Kidney epithelial cell (primary cell): ENCODE measurements around the gene ATP5ME. TPM values are rescaled to one million over a fixed set of nuclear protein-coding genes. Genes with fewer than 3 reads are reported as not detected.

ENCODE experiments used
- DNase-seq: peaks from one replicate; pipeline ENCODE4 v3.0.0-alpha.2; 2010; ENCODE audit warnings: low read depth
- H3K27me3 ChIP-seq: 2 replicates; pipeline ENCODE4 v1.6.0; 2011; ENCODE audit warnings: low read length; ENCODE audit not compliant: control insufficient read depth, insufficient read depth
- H3K36me3 ChIP-seq: 2 replicates; pipeline ENCODE4 v1.5.1; 2011; ENCODE audit warnings: low read length; ENCODE audit not compliant: control insufficient read depth, insufficient read depth
- H3K4me3 ChIP-seq: 2 replicates; pipeline ENCODE4 v1.5.1; 2011; ENCODE audit warnings: low read depth, mild to moderate bottlenecking, control low read depth, low read length
- CTCF ChIP-seq: IDR thresholded peaks from 2 replicates; pipeline ENCODE4 v1.5.1; 2011; ENCODE audit warnings: mild to moderate bottlenecking, moderate library complexity, low read length, control low read depth, inconsistent platforms; ENCODE audit not compliant: insufficient read depth, poor library complexity, severe bottlenecking
- total RNA-seq: library from RNA; depleted of rRNA; stranded (reverse); fragments of >200 nt; gene quantifications from 2 replicates; pipeline ENCODE4 v1.2.3, GENCODE V29; 2015

Gene ATP5ME
- total RNA-seq, 1 donor from 2014 or later = 116 TPM

GRCh38 chr4:629915-630641 is 44.0 kb downstream of the ATP5ME start:
- no peak for TF ChIP-seq CTCF
- peaks cover 13% of the 10 kb centered on the region for H3K27me3 ChIP-seq
- no peaks in the 10 kb centered on the region for H3K36me3 ChIP-seq
- no peak for DNase-seq
- no peak overlapping the region for H3K4me3 ChIP-seq

- Histone ChIP-seq H3K27me3 (peaks cover 13% of the 10 kb centered on the region), H3K36me3 (no peaks in the 10 kb centered on the region), H3K4me3 (no peak overlapping the region)
- no peak for TF ChIP-seq CTCF
- no peak for DNase-seq
Observed at GRCh38 chr4:629636-629914, 44.5 kb downstream of the ATP5ME start.

- DNase-seq = no peak
- no peak for TF ChIP-seq CTCF
Observed at GRCh38 chr4:628821-629635, 45.0 kb downstream of the ATP5ME start.

GRCh38 chr4:628311-628741 is 45.8 kb downstream of the ATP5ME start:
- DNase-seq = no peak
- Histone ChIP-seq H3K36me3 (no peaks in the 10 kb centered on the region), H3K27me3 (peaks cover 11% of the 10 kb centered on the region), H3K4me3 (no peak overlapping the region)
- no peak for TF ChIP-seq CTCF

More at GRCh38 chr4:628821-629635, 45.0 kb downstream of the ATP5ME start:
- H3K27me3 ChIP-seq = peaks cover 11% of the 10 kb centered on the region
- no peak overlapping the region for H3K4me3 ChIP-seq
- no peaks in the 10 kb centered on the region for H3K36me3 ChIP-seq

- DNase-seq = no peak
- peaks cover 8% of the 10 kb centered on the region for H3K27me3 ChIP-seq
- no peak for TF ChIP-seq CTCF
- H3K4me3 ChIP-seq = no peak overlapping the region
- H3K36me3 ChIP-seq = no peaks in the 10 kb centered on the region
Observed at GRCh38 chr4:627347-628125, 46.5 kb downstream of the ATP5ME start.
